ENCODE results near the gene C11orf91. TPM values are rescaled to one million over a fixed set of nuclear protein-coding genes. Genes with fewer than 3 reads are reported as not detected.
"Not testable (repeated sequence)": the region's sequence is repeated elsewhere in the genome, so short reads cannot be mapped to it uniquely, and the experiment has no call there.

The C11orf91 gene
- total RNA-seq, 1 donor = not detected

GRCh38 chr11:33722590-33723234 is 22.1 kb upstream of the C11orf91 start:
- DNase-seq (ENCODE audit: low read depth in 2 of 3, low spot score in 2 of 3) = no peak

- no peak for DNase-seq (ENCODE audit: low read depth in 2 of 3, low spot score in 2 of 3)
Observed at GRCh38 chr11:33721984-33722383, 21.4 kb upstream of the C11orf91 start.

DNA sequence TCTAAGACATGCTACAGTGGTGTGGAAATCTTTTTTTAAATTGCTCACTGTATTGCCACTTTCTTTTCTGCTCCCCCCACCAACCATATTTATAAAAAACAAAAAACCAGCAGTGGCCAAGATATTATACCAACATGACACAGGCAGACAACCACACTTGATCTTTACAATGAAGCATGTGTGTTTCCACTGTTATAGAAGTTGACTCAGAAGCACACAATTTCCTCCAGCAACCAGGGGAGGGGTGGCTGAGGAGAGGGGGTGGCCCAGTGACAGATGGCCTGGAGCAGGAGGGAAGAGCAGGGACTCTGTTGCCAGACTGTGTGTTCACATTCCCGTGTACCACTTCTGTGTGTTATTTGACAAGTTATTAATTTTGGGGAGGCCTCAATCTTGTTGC is 20.8 kb upstream of the C11orf91 start:
- DNase-seq (ENCODE audit: low read depth in 2 of 3, low spot score in 2 of 3) = no peak

DNA sequence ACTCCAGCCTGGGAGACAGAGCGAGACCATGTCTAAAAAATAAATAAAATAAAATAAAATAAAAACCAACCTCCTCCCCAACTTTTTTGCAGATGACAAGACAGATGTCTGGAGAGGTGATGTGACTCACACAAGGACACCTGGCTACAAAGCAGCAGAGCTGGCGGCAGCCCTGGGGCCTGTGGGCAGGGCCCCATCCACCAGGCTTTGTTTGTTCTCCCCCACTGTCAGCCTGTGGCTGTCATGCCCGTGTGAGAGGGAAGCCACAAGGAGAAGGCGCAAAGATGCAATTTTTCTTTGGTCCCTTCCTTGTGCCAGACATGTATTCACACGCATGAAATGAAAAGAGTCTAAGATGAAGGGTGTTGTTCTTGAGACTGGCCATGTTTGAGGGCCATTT is 19.0 kb upstream of the C11orf91 start:
- no peak for DNase-seq (ENCODE audit: low read depth in 2 of 3, low spot score in 2 of 3)

- no peak for DNase-seq (ENCODE audit: low read depth in 2 of 3, low spot score in 2 of 3)
Observed at GRCh38 chr11:33718440-33718839, 17.8 kb upstream of the C11orf91 start.

- peak in 1 of 3 donors; percentile 74 for DNase-seq (ENCODE audit: low read depth in 2 of 3, low spot score in 2 of 3)
Observed at GRCh38 chr11:33716243-33716642, 15.6 kb upstream of the C11orf91 start.

DNA sequence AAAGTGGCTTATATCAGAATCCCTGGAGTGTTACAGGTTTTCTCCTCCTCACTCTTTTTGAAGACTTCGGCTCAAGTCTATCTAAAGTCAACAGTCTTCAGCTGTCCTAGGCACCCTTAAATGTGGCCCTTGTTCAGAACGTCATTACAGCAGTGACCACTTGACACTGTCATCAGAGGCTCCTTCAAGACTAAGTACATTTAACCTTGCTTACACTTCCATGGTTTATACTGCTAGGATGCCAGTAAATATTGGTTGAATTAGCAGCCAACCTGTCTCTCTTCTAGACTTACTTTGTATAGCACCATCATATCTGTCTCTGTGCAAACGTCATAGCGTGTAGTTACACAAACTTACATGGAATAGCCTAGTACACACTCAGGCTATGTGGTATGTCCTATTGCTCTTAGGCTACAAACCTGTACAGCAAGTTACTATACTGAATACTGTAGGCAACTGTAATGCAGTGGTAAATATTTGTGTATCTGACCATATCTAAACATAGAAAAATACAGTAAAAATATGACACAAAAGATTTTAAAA is 13.3 kb upstream of the C11orf91 start:
- DNase-seq (ENCODE audit: low read depth in 2 of 3, low spot score in 2 of 3) = no peak

DNA sequence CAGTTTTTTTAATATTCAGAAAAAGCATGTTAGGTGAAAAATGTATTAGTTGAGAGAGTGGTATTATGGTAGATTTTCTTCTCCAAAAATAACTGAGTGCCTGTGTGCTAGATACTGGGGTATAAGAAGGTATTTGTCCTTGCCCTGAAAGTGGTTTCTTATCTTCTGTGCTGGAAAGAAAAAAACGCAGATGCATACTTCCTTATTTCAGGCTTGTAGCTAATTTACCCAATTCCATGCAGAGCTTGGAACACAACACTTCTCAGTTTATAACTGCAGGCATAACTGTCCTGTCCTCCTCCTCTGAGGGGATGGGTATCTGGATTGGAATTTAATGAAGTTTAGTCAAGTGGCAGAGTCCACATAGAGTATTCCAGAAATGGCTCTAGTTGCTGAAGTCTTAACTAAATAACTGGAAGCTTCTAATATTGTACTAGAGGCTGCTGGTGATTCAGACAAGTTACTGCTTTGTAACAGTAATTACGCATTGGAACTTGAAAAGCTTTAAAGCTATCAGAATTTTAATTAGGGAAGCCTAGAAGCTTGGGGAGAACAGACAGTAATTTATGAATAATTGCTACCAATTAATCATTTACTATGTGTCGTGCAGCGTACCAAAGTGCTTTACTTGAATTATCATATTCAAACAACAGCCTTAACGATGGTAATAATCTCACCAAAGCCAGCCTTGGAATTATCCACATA is 12.7 kb upstream of the C11orf91 start:
- DNase-seq (ENCODE audit: low read depth in 2 of 3, low spot score in 2 of 3) = peak in 1 of 3 donors; percentile 42

GRCh38 chr11:33712436-33712835 is 11.8 kb upstream of the C11orf91 start:
- no peak for DNase-seq (ENCODE audit: low read depth in 2 of 3, low spot score in 2 of 3)

DNA sequence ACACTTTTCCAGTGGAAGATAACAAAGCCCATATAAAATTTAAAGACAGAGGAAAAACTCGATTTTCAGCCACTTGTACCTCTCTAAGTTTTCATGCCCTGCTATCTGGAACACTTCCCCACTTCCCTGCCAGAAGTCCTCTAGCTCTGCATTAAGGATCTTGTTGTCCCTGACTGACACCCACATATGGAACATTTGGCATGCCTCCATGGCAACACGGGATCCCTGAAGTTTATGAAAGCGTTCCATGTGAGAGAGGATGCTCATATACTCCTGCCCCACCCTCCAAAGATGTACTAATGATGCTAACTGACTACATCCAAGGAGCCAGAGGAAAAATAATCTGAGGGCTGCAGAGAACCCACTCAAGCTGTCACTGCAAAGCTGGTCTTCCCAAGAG is 8.8 kb upstream of the C11orf91 start:
- DNase-seq (ENCODE audit: low read depth in 2 of 3, low spot score in 2 of 3) = no peak

GRCh38 chr11:33708985-33709384 is 8.4 kb upstream of the C11orf91 start:
- DNase-seq (ENCODE audit: low read depth in 2 of 3, low spot score in 2 of 3) = no peak

- DNase-seq (ENCODE audit: low read depth in 2 of 3, low spot score in 2 of 3) = not testable (repeated sequence)
Observed at GRCh38 chr11:33707831-33708230, 7.2 kb upstream of the C11orf91 start.

DNA sequence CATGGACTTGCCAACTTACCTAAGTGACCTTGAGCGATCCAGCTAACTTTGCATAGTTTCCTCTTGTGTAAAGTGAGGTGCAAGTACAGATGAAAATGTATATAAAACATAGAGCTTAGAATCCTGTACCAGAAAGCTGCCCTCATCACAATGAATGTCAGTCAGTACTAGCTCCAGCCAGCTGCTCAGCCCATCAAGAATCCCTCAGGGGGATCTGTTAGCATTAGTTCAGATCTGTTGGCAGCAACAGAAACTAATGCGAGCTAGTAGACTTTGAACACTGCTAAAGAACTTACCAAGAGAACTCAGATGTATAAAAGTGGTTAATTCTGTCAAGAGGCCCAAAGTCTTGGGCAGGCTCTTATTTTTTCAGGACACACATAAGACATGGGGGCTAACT is 6.3 kb upstream of the C11orf91 start:
- no peak for DNase-seq (ENCODE audit: low read depth in 2 of 3, low spot score in 2 of 3)

GRCh38 chr11:33706546-33706945 is 5.9 kb upstream of the C11orf91 start:
- DNase-seq (ENCODE audit: low read depth in 2 of 3, low spot score in 2 of 3) = no peak

GRCh38 chr11:33704240-33705002 is 3.8 kb upstream of the C11orf91 start:
- no peak for DNase-seq (ENCODE audit: low read depth in 2 of 3, low spot score in 2 of 3)

DNA sequence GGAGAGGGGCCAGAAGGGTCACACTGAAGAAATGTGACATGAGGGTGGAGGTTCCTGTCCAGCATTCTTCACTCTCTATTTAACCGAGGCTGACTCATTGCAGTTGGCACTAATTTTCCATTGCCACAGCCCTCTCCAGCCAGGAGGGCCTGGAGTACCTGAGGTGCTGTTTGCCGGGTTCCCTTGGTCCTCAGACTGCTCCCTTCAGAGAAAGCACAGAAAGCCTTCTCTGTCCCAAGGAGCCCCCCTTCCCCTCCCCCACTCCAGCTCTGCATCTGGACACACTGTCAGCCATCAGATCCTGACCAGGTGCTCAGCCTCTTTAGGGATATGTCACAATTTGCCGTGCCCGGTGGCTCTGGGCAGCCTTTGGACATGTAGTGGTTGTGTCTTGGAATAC is 3.2 kb upstream of the C11orf91 start:
- no peak for DNase-seq (ENCODE audit: low read depth in 2 of 3, low spot score in 2 of 3)

DNA sequence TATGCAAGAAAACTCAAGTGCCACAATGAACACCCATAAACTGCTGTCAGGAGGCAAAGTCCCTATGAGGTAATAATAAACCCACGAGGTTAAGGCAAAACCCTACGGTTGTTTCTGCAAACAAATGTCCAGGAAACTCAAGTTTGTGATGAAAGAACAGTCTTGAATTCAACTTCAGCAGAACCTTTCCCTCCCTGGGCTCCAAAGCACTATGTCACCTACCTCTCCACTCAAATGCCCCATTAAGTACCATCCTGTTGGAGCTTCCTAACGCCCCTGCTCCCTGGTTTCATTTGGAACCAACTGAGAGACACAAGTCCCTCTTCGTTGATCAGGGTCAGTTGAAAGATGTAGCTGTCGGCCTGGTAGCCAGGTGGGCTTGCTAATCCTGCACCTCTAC is 2.6 kb upstream of the C11orf91 start:
- no peak for DNase-seq (ENCODE audit: low read depth in 2 of 3, low spot score in 2 of 3)

DNA sequence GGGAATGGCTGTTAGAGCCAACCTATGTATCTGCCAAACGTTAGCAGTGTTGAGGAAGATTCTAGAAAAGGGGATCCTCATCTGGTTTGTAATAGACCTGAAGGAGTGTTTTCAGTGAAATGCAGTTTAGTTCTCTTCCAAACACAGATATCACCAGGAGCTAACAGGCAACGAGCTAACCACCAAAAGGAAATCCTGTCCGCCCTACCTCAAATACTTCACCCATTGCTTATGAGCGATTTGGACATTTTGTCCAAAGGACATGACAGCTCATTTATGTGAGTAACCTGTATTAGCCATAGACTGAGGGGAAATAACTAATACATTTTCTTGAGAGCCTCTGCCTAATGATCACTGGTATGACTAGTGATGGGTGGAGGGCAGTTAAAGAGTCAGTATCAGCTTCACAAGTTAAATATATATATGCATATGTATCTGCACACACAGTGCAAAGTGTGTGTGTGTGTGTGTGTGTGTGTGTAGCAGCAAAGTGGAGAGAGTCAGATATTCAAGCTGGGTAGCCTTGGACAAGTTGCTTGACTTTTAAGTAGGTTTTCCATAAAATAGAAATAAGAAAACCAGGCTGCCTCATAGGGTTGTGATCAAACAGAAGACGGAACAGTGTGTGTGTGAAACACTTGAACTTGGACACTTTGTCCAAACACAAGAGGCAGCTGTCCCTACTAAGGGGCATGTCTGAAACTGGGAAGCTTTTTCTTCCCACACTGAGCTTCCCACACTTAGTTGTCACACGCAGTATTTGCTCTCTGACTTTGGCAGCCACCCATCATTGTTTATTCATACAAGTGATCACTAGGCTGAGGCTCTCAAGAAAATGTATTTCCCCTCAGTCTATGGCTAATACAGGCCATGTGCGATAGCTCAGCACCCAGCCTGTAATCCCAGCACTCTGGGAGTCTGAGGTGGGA is 940 bp upstream of the C11orf91 start:
- DNase-seq (ENCODE audit: low read depth in 2 of 3, low spot score in 2 of 3) = peak in 1 of 3 donors; percentile 58

GRCh38 chr11:33700063-33700501 is 544 bp downstream of the C11orf91 start:
- no peak for DNase-seq (ENCODE audit: low read depth in 2 of 3, low spot score in 2 of 3)

DNA sequence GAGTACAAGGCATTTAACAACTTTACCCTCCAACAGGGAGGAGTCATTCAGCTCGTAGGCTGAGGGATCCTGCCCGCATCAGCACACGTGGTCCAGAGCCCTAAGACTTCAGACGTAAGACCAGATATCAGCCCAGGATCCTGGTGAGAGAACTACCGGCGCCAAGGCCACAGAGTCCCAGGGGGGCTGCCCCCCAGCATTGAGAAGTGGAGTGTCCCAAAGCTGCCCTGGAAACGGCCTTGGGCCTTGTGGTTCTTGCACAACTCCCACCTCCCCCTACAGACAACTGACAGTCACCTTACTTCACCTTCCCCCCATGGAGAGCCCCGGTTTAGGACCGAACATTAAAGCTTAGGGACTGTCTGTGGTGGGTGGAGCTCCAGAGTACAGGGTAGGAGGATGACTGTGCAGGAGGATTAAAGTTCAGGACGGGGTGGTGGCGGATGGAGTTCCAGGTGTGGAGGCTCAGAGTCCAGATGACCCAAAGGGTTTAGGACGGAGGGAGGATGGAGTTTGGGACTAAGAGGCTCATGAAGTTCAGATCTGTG is 1.0 kb downstream of the C11orf91 start:
- DNase-seq (ENCODE audit: low read depth in 2 of 3, low spot score in 2 of 3) = no peak

Data from hematopoietic multipotent progenitor cell (in vitro differentiated cells).